ENCODE measurements around the gene MOG.

DNA sequence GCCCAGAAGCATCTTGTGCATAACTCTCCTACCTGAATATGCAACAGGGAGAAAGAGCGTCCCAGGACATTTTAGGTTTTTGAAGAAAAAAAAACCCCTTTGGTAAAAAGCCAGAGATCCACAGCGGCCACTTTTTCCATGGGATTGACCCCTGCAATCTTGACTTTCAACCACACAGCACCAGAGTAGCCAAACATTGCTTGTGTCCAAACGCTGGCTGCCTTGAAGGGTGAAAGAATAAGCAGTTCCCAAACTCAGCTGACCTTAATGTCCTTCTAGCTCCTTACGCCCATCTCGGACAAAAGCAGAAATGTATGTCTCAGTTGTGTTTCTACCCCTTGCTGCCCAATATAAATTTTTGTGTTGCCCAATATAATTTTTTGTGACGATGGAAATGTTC is 1.2 kb upstream of the MOG start:
- TF ChIP-seq ZNF274 (IDR thresholded peaks at IDR 0.05; ENCODE audit: low read depth, low read length) (no peak), YY1 (IDR thresholded peaks at IDR 0.05; ENCODE audit: insufficient read depth, insufficient read length) (no peak)
